Spleen (tissue), 7 donors: ENCODE measurements around the gene PARP11.

Experiments
- POLR2A ChIP-seq, 3 donors: fragments of 450-650 bp; IDR thresholded peaks; one replicate each; pipeline ENCODE4 v1.5.1; 2017; ENCODE audit warnings: antibody characterized with exemption in 3 of 3, mild to moderate bottlenecking in 1 of 3
- POLR2AphosphoS5 ChIP-seq, 3 donors: sonication (generic); formaldehyde crosslinking; IDR thresholded peaks; one replicate each; pipeline ENCODE4 v1.5.1; 2017; ENCODE audit warnings: antibody characterized with exemption in 3 of 3
- TF ChIP-seq, protein P1 (sequence below), 11 experiments: fragments of 200-600 bp in 7 of 11; fragments of 450-650 bp in 4 of 11; sonication (generic) in 4 of 11; IDR thresholded peaks in 8 of 11; conservative IDR thresholded peaks in 3 of 11; 1 replicate in 7 of 11; 2 replicates in 4 of 11; pipeline versions ENCODE4 v1.4.0 to v1.8.0; 2016 to 2021; ENCODE audit warnings: antibody characterized with exemption in 11 of 11, inconsistent platforms in 4 of 11, mild to moderate bottlenecking in 1 of 11
- donor health status: DM: no; HTN: no; CAD: no; lungs with moderate emphysema.
- donor health status: DM: no; HTN: no; CAD: no.
- donor health status: DM: no; HTN: no; CAD: no.

DNA sequence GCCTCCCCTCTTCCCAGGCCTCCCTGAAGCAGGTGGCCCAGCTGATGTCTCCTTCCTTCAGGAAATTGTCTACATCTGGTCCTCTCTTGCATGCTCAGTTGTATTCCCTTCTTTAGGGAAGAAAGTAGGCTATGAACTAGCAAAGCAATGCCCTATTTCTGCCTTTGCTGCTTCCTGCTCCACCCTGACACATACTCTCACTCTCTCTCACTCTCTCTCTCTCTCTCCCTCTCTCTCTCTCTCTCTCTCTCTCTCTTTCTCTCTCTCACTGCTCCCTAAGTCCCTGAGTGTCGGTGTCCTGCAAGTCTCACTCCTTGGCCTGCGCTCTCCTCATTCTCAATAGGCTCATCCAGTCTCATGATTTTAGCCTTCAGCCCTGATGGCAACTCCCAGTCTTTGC lies 19.4 kb upstream of the PARP11 start:
- TF ChIP-seq, protein P1, sequence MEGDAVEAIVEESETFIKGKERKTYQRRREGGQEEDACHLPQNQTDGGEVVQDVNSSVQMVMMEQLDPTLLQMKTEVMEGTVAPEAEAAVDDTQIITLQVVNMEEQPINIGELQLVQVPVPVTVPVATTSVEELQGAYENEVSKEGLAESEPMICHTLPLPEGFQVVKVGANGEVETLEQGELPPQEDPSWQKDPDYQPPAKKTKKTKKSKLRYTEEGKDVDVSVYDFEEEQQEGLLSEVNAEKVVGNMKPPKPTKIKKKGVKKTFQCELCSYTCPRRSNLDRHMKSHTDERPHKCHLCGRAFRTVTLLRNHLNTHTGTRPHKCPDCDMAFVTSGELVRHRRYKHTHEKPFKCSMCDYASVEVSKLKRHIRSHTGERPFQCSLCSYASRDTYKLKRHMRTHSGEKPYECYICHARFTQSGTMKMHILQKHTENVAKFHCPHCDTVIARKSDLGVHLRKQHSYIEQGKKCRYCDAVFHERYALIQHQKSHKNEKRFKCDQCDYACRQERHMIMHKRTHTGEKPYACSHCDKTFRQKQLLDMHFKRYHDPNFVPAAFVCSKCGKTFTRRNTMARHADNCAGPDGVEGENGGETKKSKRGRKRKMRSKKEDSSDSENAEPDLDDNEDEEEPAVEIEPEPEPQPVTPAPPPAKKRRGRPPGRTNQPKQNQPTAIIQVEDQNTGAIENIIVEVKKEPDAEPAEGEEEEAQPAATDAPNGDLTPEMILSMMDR (IDR thresholded peaks at IDR 0.05 in 8 of 11, conservative IDR thresholded peaks at IDR 0.05 in 3 of 11), result no peak
- TF ChIP-seq POLR2A (IDR thresholded peaks at IDR 0.05) (no peak), POLR2AphosphoS5 (IDR thresholded peaks at IDR 0.05) (no peak)
